Neutrophil (primary cell): ENCODE measurements around the gene NRDE2.

ENCODE experiments used
- H3K27ac ChIP-seq: fragments of 200-600 bp; sonication (generic); 2 replicates; pipeline ENCODE4 v1.5.1; 2016; ENCODE audit warnings: mild to moderate bottlenecking, moderate library complexity
- H3K27me3 ChIP-seq: fragments of 200-600 bp; sonication (generic); 2 replicates; pipeline ENCODE4 v1.6.0; 2016; ENCODE audit warnings: mild to moderate bottlenecking
- H3K36me3 ChIP-seq: fragments of 200-600 bp; sonication (generic); 2 replicates; pipeline ENCODE4 v1.5.1; 2017
- H3K4me1 ChIP-seq, 2 experiments: fragments of 200-600 bp in 1 of 2; sonication (generic) in 1 of 2; 1 replicate in 1 of 2; 2 replicates in 1 of 2; pipeline versions ENCODE4 v1.5.1 to v1.6.1; 2013 to 2016; ENCODE audit warnings: low read depth in 1 of 2, low read length in 1 of 2, mild to moderate bottlenecking in 1 of 2, moderate library complexity in 1 of 2; ENCODE audit not compliant: control insufficient read depth in 1 of 2, insufficient read depth in 1 of 2
- H3K4me3 ChIP-seq, 2 experiments: fragments of 200-600 bp in 1 of 2; sonication (generic) in 1 of 2; 1 replicate in 1 of 2; 2 replicates in 1 of 2; pipeline ENCODE4 v1.5.1; 2013 to 2016; ENCODE audit warnings: low read depth in 1 of 2, low read length in 1 of 2, mild to moderate bottlenecking in 1 of 2, moderate library complexity in 1 of 2
- H3K9me3 ChIP-seq: fragments of 200-600 bp; sonication (generic); 2 replicates; pipeline ENCODE4 v1.5.1; 2016
- CTCF ChIP-seq: fragments of 200-600 bp; sonication (generic); IDR thresholded peaks from 2 replicates; pipeline ENCODE4 v1.5.1; 2016; ENCODE audit warnings: antibody characterized with exemption

Gene NRDE2

GRCh38 chr14:90275458-90275814 is 56.3 kb downstream of the NRDE2 start:
- no peak overlapping the region for H3K4me3 ChIP-seq
- TF ChIP-seq CTCF, result no peak
- H3K4me1 ChIP-seq, result peaks cover 12% of the 10 kb centered on the region in 2 experiments
- H3K9me3 ChIP-seq, result no peaks in the 10 kb centered on the region
- H3K36me3 ChIP-seq, result peaks cover 69% of the 10 kb centered on the region
- no peaks in the 10 kb centered on the region for H3K27me3 ChIP-seq
- H3K27ac ChIP-seq, result no peak overlapping the region

GRCh38 chr14:90274808-90275457 is 56.8 kb downstream of the NRDE2 start:
- no peak for TF ChIP-seq CTCF
- no peak overlapping the region for H3K4me3 ChIP-seq

GRCh38 chr14:90274019-90274418 is 57.7 kb downstream of the NRDE2 start:
- H3K4me3 ChIP-seq, result no peak overlapping the region
- peaks cover 12% of the 10 kb centered on the region in 2 experiments for H3K4me1 ChIP-seq
- no peaks in the 10 kb centered on the region for H3K27me3 ChIP-seq
- TF ChIP-seq CTCF, result no peak
- no peaks in the 10 kb centered on the region for H3K9me3 ChIP-seq
- peak overlapping the region; percentile 8 for H3K27ac ChIP-seq
- peaks cover 69% of the 10 kb centered on the region for H3K36me3 ChIP-seq

More at GRCh38 chr14:90274808-90275457, 56.8 kb downstream of the NRDE2 start:
- Histone ChIP-seq H3K4me1 (peaks cover 12% of the 10 kb centered on the region in 2 experiments), H3K9me3 (no peaks in the 10 kb centered on the region), H3K27me3 (no peaks in the 10 kb centered on the region), H3K27ac (no peak overlapping the region), H3K36me3 (peaks cover 69% of the 10 kb centered on the region)

GRCh38 chr14:90273532-90273931 is 58.2 kb downstream of the NRDE2 start:
- no peak overlapping the region for H3K4me3 ChIP-seq
- peaks cover 69% of the 10 kb centered on the region for H3K36me3 ChIP-seq
- H3K27ac ChIP-seq, result peak overlapping the region; percentile 87
- H3K4me1 ChIP-seq, result peaks cover 12% of the 10 kb centered on the region in 2 experiments
- no peaks in the 10 kb centered on the region for H3K27me3 ChIP-seq
- no peaks in the 10 kb centered on the region for H3K9me3 ChIP-seq
- no peak for TF ChIP-seq CTCF

GRCh38 chr14:90272523-90272922 is 59.2 kb downstream of the NRDE2 start:
- peaks cover 12% of the 10 kb centered on the region in 2 experiments for H3K4me1 ChIP-seq
- peak overlapping the region; percentile 50 to 53 for H3K4me3 ChIP-seq
- H3K9me3 ChIP-seq, result no peaks in the 10 kb centered on the region
- TF ChIP-seq CTCF, result peak; percentile 12
- H3K27ac ChIP-seq, result peak overlapping the region; percentile 87
- peaks cover 69% of the 10 kb centered on the region for H3K36me3 ChIP-seq
- no peaks in the 10 kb centered on the region for H3K27me3 ChIP-seq
